ENCODE measurements around the gene GPR84.

- peak; percentile 61 for TF ChIP-seq CTCF (IDR thresholded peaks at IDR 0.05; ENCODE audit: insufficient read depth, low read depth, low read length)
- TF ChIP-seq EZH2 (IDR thresholded peaks at IDR 0.05; ENCODE audit: insufficient read depth, low read length): no peak
Observed at GRCh38 chr12:54394281-54394719, 30.0 kb upstream of the GPR84 start.
